Right lobe of liver (tissue), 6 donors: ENCODE data around the gene SLC25A23. TPM values are rescaled to one million over a fixed set of nuclear protein-coding genes. Genes with fewer than 3 reads are reported as not detected.

Source experiments
- ATAC-seq, 4 donors: fragments of 200-7000 bp; cut with Tn5 transposase; one replicate each; pipeline ENCODE4 v1.9.1; 2020; ENCODE audit warnings: mild to moderate bottlenecking in 4 of 4, moderate library complexity in 4 of 4
- DNase-seq, 3 donors: peaks; one replicate each; pipeline ENCODE4 v3.0.0-alpha.2; 2020
- H3K27ac ChIP-seq, 3 donors: fragments of 200-600 bp; one replicate each; pipeline ENCODE4 v1.8.0; 2022
- H3K27me3 ChIP-seq, 2 donors: fragments of 200-600 bp; one replicate each; pipeline ENCODE4 v1.8.0; 2022
- H3K36me3 ChIP-seq, 4 donors: fragments of 200-600 bp; sonication (generic) in 1 of 4; one replicate each; pipeline versions ENCODE4 v1.5.1 to v1.8.0; 2017 to 2022; ENCODE audit warnings: control low read depth in 1 of 4
- H3K4me1 ChIP-seq, 4 donors: fragments of 200-600 bp; sonication (generic) in 1 of 4; one replicate each; pipeline versions ENCODE4 v1.5.1 to v1.8.0; 2017 to 2022; ENCODE audit warnings: control low read depth in 1 of 4
- H3K4me3 ChIP-seq, 3 donors: fragments of 200-600 bp; one replicate each; pipeline ENCODE4 v1.8.0; 2022
- H3K9me3 ChIP-seq, 4 donors: fragments of 200-600 bp; sonication (generic) in 1 of 4; one replicate each; pipeline versions ENCODE4 v1.5.1 to v1.8.0; 2017 to 2022; ENCODE audit warnings: control low read depth in 1 of 4
- CTCF ChIP-seq, 4 donors: fragments of 200-600 bp in 3 of 4; fragments of 450-650 bp in 1 of 4; IDR thresholded peaks; one replicate each; pipeline versions ENCODE4 v1.5.1 to v1.8.0; 2016 to 2022; ENCODE audit warnings: antibody characterized with exemption in 4 of 4, mild to moderate bottlenecking in 2 of 4
- POLR2A ChIP-seq: fragments of 450-650 bp; IDR thresholded peaks from one replicate; pipeline ENCODE4 v1.6.1; 2017; ENCODE audit warnings: antibody characterized with exemption, mild to moderate bottlenecking
- WGBS: methylation state at CpG from one replicate; pipeline ENCODE4 v1.1.6; 2018; ENCODE audit warnings: low coverage, low lambda C conversion rate; ENCODE audit not compliant: insufficient coverage; ENCODE audit errors: missing lambda C conversion rate; 5-methylcytosine and 5-hydroxymethylcytosine counted together
- intact Hi-C, 2 donors: fragments of 100-400 bp; cut with DNase I; formaldehyde crosslinking; loops; one replicate each; pipeline versions ENCODE4 v1.11.2 to v1.14.1; 2022
- total RNA-seq, 6 experiments: library from RNA; depleted of rRNA in 2 of 6; stranded (reverse); fragments of >200 nt in 2 of 6; fragmentation: NEBNext Ultra II Directional in 3 of 6; extraction: Animal tissue kit (Norgen Biotek cat#: 25700) in 3 of 6; gene quantifications; one replicate each; pipeline versions ENCODE4 v1.1.0 to v1.2.4, GENCODE V29; 2016 to 2023
- donor health status: DM: no; HTN: yes; CAD: no.
- donor health status: DM: no; HTN: no; CAD: no.
- donor health status: DM: no; HTN: no; CAD: no.
- donor health status: DM: no; HTN: yes; CAD: no.
- donor health status: DM: no; HTN: yes; CAD: no.

The SLC25A23 gene
- total RNA-seq, 6 experiments from 2014 or later: 23.3 to 50.0 (median 30.0) TPM

- peak; percentile 84 to 87 (median 86) for ATAC-seq
- 0% methylated on average over 23 of the region's 57 CpGs for WGBS
- peaks cover 0 to 7% (median 0%) of the 10 kb centered on the region in 4 donors for H3K4me1 ChIP-seq
- no peaks in the 10 kb centered on the region for H3K36me3 ChIP-seq
- peak; percentile 95 to 98 (median 97) for DNase-seq
- intact Hi-C loops: no loop called here
- TF ChIP-seq POLR2A: peak; percentile 43
- TF ChIP-seq CTCF (IDR thresholded peaks at IDR 0.05): peak; percentile 29 to 74 (median 55)
- peak overlapping the region; percentile 69 to 91 (median 87) for H3K27ac ChIP-seq
- peak overlapping the region; percentile 66 to 83 (median 74) for H3K4me3 ChIP-seq
- H3K27me3 ChIP-seq: no peaks in the 10 kb centered on the region
- no peaks in the 10 kb centered on the region for H3K9me3 ChIP-seq
Observed at GRCh38 chr19:6460099-6460884, 700 bp upstream of the SLC25A23 start.

GRCh38 chr19:6458695-6459261 is 814 bp downstream of the SLC25A23 start:
- DNase-seq: peak; percentile 47 to 80 (median 75)
- TF ChIP-seq CTCF (IDR thresholded peaks at IDR 0.05): no peak
- no peak for TF ChIP-seq POLR2A
- peak; percentile 21 to 59 (median 55) for ATAC-seq
- peak overlapping the region; percentile 66 to 83 (median 74) for H3K4me3 ChIP-seq
- peaks cover 0 to 4% (median 1%) of the 10 kb centered on the region in 4 donors for H3K36me3 ChIP-seq
- no peaks in the 10 kb centered on the region for H3K9me3 ChIP-seq
- peak overlapping the region in 1 of 3 donors; percentile 87 for H3K27ac ChIP-seq
- H3K4me1 ChIP-seq: peaks cover 0 to 7% (median 0%) of the 10 kb centered on the region in 4 donors
- intact Hi-C loops: no loop called here
- H3K27me3 ChIP-seq: no peaks in the 10 kb centered on the region
- 49% methylated on average over 7 of the region's 16 CpGs for WGBS

- ATAC-seq: no peak
- Histone ChIP-seq H3K27ac (no peak overlapping the region), H3K36me3 (peaks cover 0 to 7% (median 5%) of the 10 kb centered on the region in 4 donors), H3K4me1 (peaks cover 0 to 7% (median 0%) of the 10 kb centered on the region in 4 donors), H3K27me3 (no peaks in the 10 kb centered on the region), H3K4me3 (peak overlapping the region in 1 of 3 donors; percentile 83), H3K9me3 (no peaks in the 10 kb centered on the region)
- DNase-seq: no peak
- intact Hi-C loops: no loop called here
- WGBS: 82% methylated on average over 2 of the region's 17 CpGs
- TF ChIP-seq CTCF (IDR thresholded peaks at IDR 0.05) (no peak), POLR2A (no peak)
Observed at GRCh38 chr19:6457958-6458694, 1.5 kb downstream of the SLC25A23 start.

- Histone ChIP-seq H3K4me3 (no peak overlapping the region), H3K27ac (no peak overlapping the region), H3K4me1 (peaks cover 0 to 7% (median 0%) of the 10 kb centered on the region in 4 donors), H3K36me3 (peaks cover 0 to 7% (median 5%) of the 10 kb centered on the region in 4 donors), H3K9me3 (no peaks in the 10 kb centered on the region), H3K27me3 (no peaks in the 10 kb centered on the region)
- DNase-seq (no peak), ATAC-seq (no peak)
- no peak for TF ChIP-seq CTCF (IDR thresholded peaks at IDR 0.05)
- TF ChIP-seq POLR2A: no peak
- intact Hi-C loops: no loop called here
- 100% methylated on average over 1 of the region's 15 CpGs for WGBS
Observed at GRCh38 chr19:6455924-6456323, 3.7 kb downstream of the SLC25A23 start.
